ENCODE results near the gene PRMT1. TPM values are rescaled to one million over a fixed set of nuclear protein-coding genes. Genes with fewer than 3 reads are reported as not detected.

Gene PRMT1
- total and polyA plus RNA-seq, 12 donors = 80.4 to 262 (median 160) TPM

GRCh38 chr19:49699364-49699763 is 22.3 kb downstream of the PRMT1 start:
- no peaks in the 10 kb centered on the region for H3K4me1 ChIP-seq (replicated peaks in 1 of 2)
- no peak for DNase-seq
- H3K4me3 ChIP-seq = no peak overlapping the region
- intact Hi-C loops (cut with DNase I) = no loop called here
- TF ChIP-seq CTCF (IDR thresholded peaks at IDR 0.05) = no peak
- no peak for TF ChIP-seq POLR2A (IDR thresholded peaks at IDR 0.05)
- WGBS, 4 donors = 93 to 96% (median 94%) methylated on average over 5 of the region's 5 CpGs
- no peaks in the 10 kb centered on the region for H3K27me3 ChIP-seq
- H3K9me3 ChIP-seq (replicated peaks in 1 of 3) = no peaks in the 10 kb centered on the region
- no peaks in the 10 kb centered on the region for H3K36me3 ChIP-seq (replicated peaks in 1 of 2)
- H3K27ac ChIP-seq = no peak overlapping the region

GRCh38 chr19:49700563-49700962 is 23.5 kb downstream of the PRMT1 start:
- WGBS, 4 donors = 54 to 73% (median 71%) methylated on average over 6 to 11 of the region's 11 CpGs
- H3K36me3 ChIP-seq (replicated peaks in 1 of 2) = no peaks in the 10 kb centered on the region
- intact Hi-C loops (cut with DNase I) = no loop called here

DNA sequence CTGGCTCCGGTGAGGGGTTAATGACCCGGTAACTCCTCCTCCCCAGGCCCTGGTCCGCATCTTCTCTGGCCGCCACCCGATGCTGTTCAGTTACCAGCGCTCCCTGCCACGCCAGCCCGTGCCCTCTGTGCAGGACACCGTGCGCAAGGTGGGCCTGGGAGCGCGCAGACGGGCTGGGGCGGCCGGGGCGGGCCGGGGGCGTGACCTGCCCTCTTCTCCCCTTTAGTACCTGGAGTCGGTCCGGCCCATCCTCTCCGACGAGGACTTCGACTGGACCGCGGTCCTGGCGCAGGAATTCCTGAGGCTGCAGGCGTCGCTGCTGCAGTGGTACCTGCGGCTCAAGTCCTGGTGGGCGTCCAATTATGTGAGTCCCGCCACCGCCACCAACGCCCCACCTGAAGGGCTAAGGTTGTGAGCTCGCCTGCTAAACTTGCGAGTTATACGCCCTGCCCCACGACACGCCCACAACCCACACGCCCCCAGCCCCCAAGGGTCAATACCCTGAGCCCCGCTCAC is 24.3 kb downstream of the PRMT1 start:
- DNase-seq = no peak
- Histone ChIP-seq H3K36me3 (replicated peaks in 1 of 2) (no peaks in the 10 kb centered on the region), H3K27ac (no peak overlapping the region), H3K4me3 (no peak overlapping the region), H3K4me1 (replicated peaks in 1 of 2) (no peaks in the 10 kb centered on the region), H3K27me3 (no peaks in the 10 kb centered on the region), H3K9me3 (replicated peaks in 1 of 3) (no peaks in the 10 kb centered on the region)
- intact Hi-C loops (cut with DNase I) = no loop called here
- WGBS, 4 donors = 37 to 72% (median 63%) methylated on average over 20 to 40 of the region's 40 CpGs
- TF ChIP-seq CTCF (IDR thresholded peaks at IDR 0.05) (no peak), POLR2A (IDR thresholded peaks at IDR 0.05) (no peak)

More at GRCh38 chr19:49700563-49700962, 23.5 kb downstream of the PRMT1 start:
- H3K4me3 ChIP-seq = no peak overlapping the region
- no peaks in the 10 kb centered on the region for H3K4me1 ChIP-seq (replicated peaks in 1 of 2)
- TF ChIP-seq CTCF (IDR thresholded peaks at IDR 0.05) (no peak), POLR2A (IDR thresholded peaks at IDR 0.05) (no peak)
- no peaks in the 10 kb centered on the region for H3K9me3 ChIP-seq (replicated peaks in 1 of 3)
- H3K27me3 ChIP-seq = no peaks in the 10 kb centered on the region
- no peak for DNase-seq
- no peak overlapping the region for H3K27ac ChIP-seq

- intact Hi-C loops (cut with DNase I) = no loop called here
- no peak for DNase-seq
Measured at GRCh38 chr19:49704888-49705642, 28.0 kb downstream of the PRMT1 start.

More at GRCh38 chr19:49704888-49705642, 28.0 kb downstream of the PRMT1 start:
- Histone ChIP-seq H3K4me1 (replicated peaks in 1 of 2) (no peaks in the 10 kb centered on the region), H3K4me3 (no peak overlapping the region), H3K36me3 (replicated peaks in 1 of 2) (no peaks in the 10 kb centered on the region), H3K27ac (no peak overlapping the region), H3K9me3 (replicated peaks in 1 of 3) (no peaks in the 10 kb centered on the region), H3K27me3 (no peaks in the 10 kb centered on the region)
- TF ChIP-seq POLR2A (IDR thresholded peaks at IDR 0.05) (no peak), CTCF (IDR thresholded peaks at IDR 0.05) (no peak)
- WGBS, 4 donors = 84 to 91% (median 87%) methylated on average over 7 to 22 of the region's 22 CpGs
